ENCODE measurements around the gene SHISA8.

Gene SHISA8

GRCh38 chr22:41907436-41908401 lies 7.2 kb downstream of the SHISA8 start (continued):
- no peak for TF ChIP-seq ZNF223 (tag by site-specific recombination; IDR thresholded peaks at IDR 0.05)
- no peak for TF ChIP-seq ZBTB44 (tag by site-specific recombination; IDR thresholded peaks at IDR 0.05)
- TF ChIP-seq ZNF394 (tag by site-specific recombination; IDR thresholded peaks at IDR 0.05; ENCODE audit: borderline replicate concordance), result no peak
- TF ChIP-seq OSR2 (tag by site-specific recombination; IDR thresholded peaks at IDR 0.05), result no peak
- no peak for TF ChIP-seq SALL2 (tag by site-specific recombination; IDR thresholded peaks at IDR 0.05; ENCODE audit: borderline replicate concordance)
- no peak for TF ChIP-seq ZNF76 (tag by site-specific recombination; IDR thresholded peaks at IDR 0.05; ENCODE audit: borderline replicate concordance, low read depth)
- TF ChIP-seq ZBTB17 (tag by site-specific recombination; IDR thresholded peaks at IDR 0.05), result peak; percentile 51; the same call in 1 of the 2 replicates
- peak; percentile 86 for TF ChIP-seq EGR2 (tag by site-specific recombination; IDR thresholded peaks at IDR 0.05; ENCODE audit: low read depth)
- TF ChIP-seq ZBTB7A (tag by site-specific recombination; IDR thresholded peaks at IDR 0.05; ENCODE audit: low read depth), result no peak
- no peak for TF ChIP-seq BCL6B (tag by site-specific recombination; IDR thresholded peaks at IDR 0.05)
- no peak for TF ChIP-seq ZNF626 (tag by site-specific recombination; IDR thresholded peaks at IDR 0.05)
- peak; percentile 73 for TF ChIP-seq ZFHX2 (tag by site-specific recombination; conservative IDR thresholded peaks at IDR 0.05)
- no peak for TF ChIP-seq ZNF335 (tag by site-specific recombination; conservative IDR thresholded peaks at IDR 0.05)
- no peak for TF ChIP-seq ZNF560 (tag by site-specific recombination; IDR thresholded peaks at IDR 0.05; ENCODE audit: borderline replicate concordance)
- no peak for TF ChIP-seq ZNF677 (tag by site-specific recombination; IDR thresholded peaks at IDR 0.05)
- TF ChIP-seq ZNF280C (tag by site-specific recombination; IDR thresholded peaks at IDR 0.05), result no peak
- no peak for TF ChIP-seq ZNF555 (tag by site-specific recombination; conservative IDR thresholded peaks at IDR 0.05)
- TF ChIP-seq ZNF426 (tag by site-specific recombination; IDR thresholded peaks at IDR 0.05), result no peak
- TF ChIP-seq ZNF449 (tag by site-specific recombination; IDR thresholded peaks at IDR 0.05), result no peak
- TF ChIP-seq TSHZ1 (tag by site-specific recombination; IDR thresholded peaks at IDR 0.05; ENCODE audit: borderline replicate concordance), result no peak
- TF ChIP-seq KLF8 (tag by site-specific recombination; IDR thresholded peaks at IDR 0.05), result no peak

All from HEK293 (cell line).